ENCODE measurements around the gene MACROD2. TPM values are rescaled to one million over a fixed set of nuclear protein-coding genes. Genes with fewer than 3 reads are reported as not detected.

MACROD2 gene
- total and polyA plus RNA-seq, 2 of the 4 experiments (the other 2 are of a cell fraction) = not detected

DNA sequence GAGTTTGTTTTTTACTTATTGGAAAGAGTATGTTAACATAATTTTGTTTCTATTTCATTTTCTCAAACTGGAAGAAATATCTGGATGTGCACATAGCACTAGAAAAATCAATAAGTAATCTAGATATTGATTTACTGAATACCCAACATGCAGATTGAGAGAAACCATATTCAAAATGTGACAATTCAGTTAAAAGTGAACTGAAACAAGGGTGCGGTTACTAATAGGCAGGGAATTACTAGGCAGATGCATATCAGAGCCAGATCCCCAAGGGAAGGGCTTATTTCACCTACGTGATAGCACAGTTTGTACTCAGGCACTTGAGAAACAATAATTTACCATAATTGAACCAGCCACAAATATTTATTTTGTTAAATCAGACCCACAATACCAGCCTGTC is 835.1 kb downstream of the MACROD2 start:
- intact Hi-C loops (cut with micrococcal nuclease) = no loop called here
- TF ChIP-seq, protein P1, sequence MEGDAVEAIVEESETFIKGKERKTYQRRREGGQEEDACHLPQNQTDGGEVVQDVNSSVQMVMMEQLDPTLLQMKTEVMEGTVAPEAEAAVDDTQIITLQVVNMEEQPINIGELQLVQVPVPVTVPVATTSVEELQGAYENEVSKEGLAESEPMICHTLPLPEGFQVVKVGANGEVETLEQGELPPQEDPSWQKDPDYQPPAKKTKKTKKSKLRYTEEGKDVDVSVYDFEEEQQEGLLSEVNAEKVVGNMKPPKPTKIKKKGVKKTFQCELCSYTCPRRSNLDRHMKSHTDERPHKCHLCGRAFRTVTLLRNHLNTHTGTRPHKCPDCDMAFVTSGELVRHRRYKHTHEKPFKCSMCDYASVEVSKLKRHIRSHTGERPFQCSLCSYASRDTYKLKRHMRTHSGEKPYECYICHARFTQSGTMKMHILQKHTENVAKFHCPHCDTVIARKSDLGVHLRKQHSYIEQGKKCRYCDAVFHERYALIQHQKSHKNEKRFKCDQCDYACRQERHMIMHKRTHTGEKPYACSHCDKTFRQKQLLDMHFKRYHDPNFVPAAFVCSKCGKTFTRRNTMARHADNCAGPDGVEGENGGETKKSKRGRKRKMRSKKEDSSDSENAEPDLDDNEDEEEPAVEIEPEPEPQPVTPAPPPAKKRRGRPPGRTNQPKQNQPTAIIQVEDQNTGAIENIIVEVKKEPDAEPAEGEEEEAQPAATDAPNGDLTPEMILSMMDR (conservative IDR thresholded peaks at IDR 0.05; ENCODE audit: low read depth, low read length) = no peak
- TF ChIP-seq RCOR1 (IDR thresholded peaks at IDR 0.05; ENCODE audit: insufficient replicate concordance, low read length) = no peak
- no peak overlapping the region for H3K4ac ChIP-seq (ENCODE audit: low read depth, low read length)
- no peaks in the 10 kb centered on the region for H3K79me1 ChIP-seq (ENCODE audit: low read depth in 1 of 2, low read length in 2 of 2)
- no peak overlapping the region for H3K23ac ChIP-seq (ENCODE audit: low read depth, low read length)
- H3K56ac ChIP-seq (ENCODE audit: extremely low read depth, insufficient read depth, low read length) = no peak overlapping the region
- ATAC-seq (ENCODE audit: low read depth) (no peak), DNase-seq (no peak)
- H2AK5ac ChIP-seq (ENCODE audit: low read depth, low read length) = no peak overlapping the region
- H4K8ac ChIP-seq (ENCODE audit: low read depth in 2 of 2, low read length in 2 of 2) = no peak overlapping the region
- H3K18ac ChIP-seq (ENCODE audit: low read depth, low read length) = no peak overlapping the region
- peaks cover 2% of the 10 kb centered on the region for H3K9me3 ChIP-seq (ENCODE audit: control insufficient read depth, insufficient read depth, low read length)
- H2BK120ac ChIP-seq (ENCODE audit: low read depth, low read length) = no peak overlapping the region
- no peak overlapping the region for H3K4me3 ChIP-seq (ENCODE audit: insufficient read depth, low read depth, low read length)
- ChIA-PET CTCF (no interaction called here), POLR2A (ENCODE audit: unreplicated experiment) (no interaction called here)
- H3K27ac ChIP-seq (ENCODE audit: insufficient read depth, low read length) = no peak overlapping the region
- no peaks in the 10 kb centered on the region for H3K9me1 ChIP-seq (ENCODE audit: insufficient read depth, low read length)
- no peak overlapping the region for H4K5ac ChIP-seq (ENCODE audit: low read depth, low read length)
- no peaks in the 10 kb centered on the region for H3K4me1 ChIP-seq (ENCODE audit: control insufficient read depth, insufficient read depth, low read length)
- H2AFZ ChIP-seq (replicated peaks; ENCODE audit: low read length, poor library complexity) = no peak overlapping the region
- H3K36me3 ChIP-seq (ENCODE audit: control insufficient read depth, insufficient read depth, low read length) = no peaks in the 10 kb centered on the region
- H2BK20ac ChIP-seq (ENCODE audit: low read depth, low read length) = no peak overlapping the region
- no peak overlapping the region for H2BK5ac ChIP-seq (ENCODE audit: low read depth, low read length, poor library complexity, severe bottlenecking)
- H3K4me2 ChIP-seq (ENCODE audit: low read depth, low read length) = no peak overlapping the region
- no peak overlapping the region for H3K9ac ChIP-seq (ENCODE audit: low read depth, low read length)
- H3K27me3 ChIP-seq (ENCODE audit: control insufficient read depth, insufficient read depth, low read length) = no peaks in the 10 kb centered on the region
- H3K14ac ChIP-seq (replicated peaks; ENCODE audit: low read depth, low read length) = no peak overlapping the region
- no peak overlapping the region for H2AK9ac ChIP-seq (replicated peaks; ENCODE audit: low read depth, low read length, poor library complexity)
- dilution Hi-C loops (cut with HindIII; ENCODE audit: low sequenced_read_pairs, unreplicated experiment) = no loop called here
- in situ Hi-C loops (cut with MboI; ENCODE audit: low sequenced_read_pairs) = no loop called here
- no TSS peak for BruUV-seq (replicated peaks)
- no CpG with 5 or more reads among the region's 2 CpGs for WGBS, 2 experiments (ENCODE audit: extremely low coverage in 2 of 2, insufficient read length in 1 of 2)
- H4K20me1 ChIP-seq (ENCODE audit: insufficient read depth, low read length) = no peaks in the 10 kb centered on the region
- H4K91ac ChIP-seq (ENCODE audit: insufficient read depth, low read depth, low read length) = no peak overlapping the region
- no peak overlapping the region for H2BK15ac ChIP-seq (ENCODE audit: low read depth, low read length)

Data from IMR-90 (cell line).